Stimulated activated CD4-positive, alpha-beta T cell treated with anti-CD3 and anti-CD28 coated beads, Interleukin-4, amount 100 ng/mL, for 24 hours (primary cell): ENCODE measurements around the gene NLRP9.

Source experiments
- DNase-seq: peaks from one replicate; pipeline ENCODE4 v3.0.0-alpha.2; 2020

The NLRP9 gene

DNA sequence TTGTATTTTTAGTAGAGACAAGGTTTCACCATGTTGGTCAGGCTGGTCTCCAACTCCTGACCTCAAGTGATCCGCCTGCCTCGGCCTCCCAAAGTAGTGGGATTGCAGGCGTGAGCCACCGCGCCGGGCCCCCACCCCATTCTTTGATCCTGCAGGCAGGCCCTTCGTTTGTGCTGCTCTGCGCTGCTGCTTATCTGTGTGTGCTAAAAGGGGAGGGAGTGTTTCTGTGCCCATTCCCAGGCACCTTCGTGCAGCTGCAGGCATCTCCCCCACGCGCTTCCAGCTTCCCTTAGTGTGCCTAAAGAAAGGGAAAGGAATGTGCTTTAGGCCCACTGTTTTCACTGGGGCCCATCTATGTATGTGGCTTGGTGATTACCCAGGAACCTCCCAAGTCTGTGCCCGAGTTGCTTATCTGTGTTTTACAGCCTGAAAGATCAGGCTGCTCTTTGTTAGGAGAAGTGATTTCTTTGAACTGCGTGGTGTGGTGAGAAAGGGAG is 36.0 kb downstream of the NLRP9 start:
- no peak for DNase-seq

DNA sequence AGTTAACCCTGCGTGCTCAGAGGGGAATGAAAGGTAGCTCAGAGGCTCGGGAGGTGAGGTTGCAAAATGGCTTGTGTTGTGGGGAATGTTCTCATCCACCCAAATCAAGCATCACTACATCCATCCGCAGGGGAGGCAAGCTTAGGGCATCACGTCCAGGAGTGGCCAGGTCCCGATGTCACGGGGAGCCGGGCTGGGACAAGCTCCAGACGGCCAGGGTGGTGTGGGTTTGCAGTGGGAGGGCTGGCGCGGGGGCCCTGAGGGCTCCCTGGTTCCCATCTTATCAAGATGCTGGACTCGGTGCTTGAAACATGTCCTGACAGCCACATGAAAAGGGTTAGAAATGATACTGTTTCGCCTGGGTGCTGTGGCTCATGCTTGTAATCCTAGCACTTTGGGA is 37.4 kb downstream of the NLRP9 start:
- no peak for DNase-seq

DNA sequence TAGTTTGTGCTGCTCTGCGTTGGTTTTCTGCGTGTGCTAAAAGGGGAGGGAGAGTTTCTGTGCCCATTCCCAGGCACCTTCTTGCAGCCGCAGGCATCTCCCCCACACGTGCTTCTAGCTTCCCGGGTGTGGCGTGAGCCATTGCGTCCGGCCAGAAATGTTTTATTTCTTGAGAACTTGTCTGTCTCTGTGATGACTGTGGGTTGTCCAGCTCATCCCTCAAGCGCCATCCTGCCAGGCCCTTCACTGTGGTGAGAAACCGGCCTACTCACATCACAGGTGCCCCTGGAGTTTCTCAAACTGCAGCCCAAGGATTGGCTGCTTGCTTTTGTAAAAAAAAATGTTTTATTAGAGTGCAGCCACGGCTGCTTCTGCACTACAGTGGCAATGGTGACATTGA is 39.0 kb downstream of the NLRP9 start:
- DNase-seq: no peak

DNA sequence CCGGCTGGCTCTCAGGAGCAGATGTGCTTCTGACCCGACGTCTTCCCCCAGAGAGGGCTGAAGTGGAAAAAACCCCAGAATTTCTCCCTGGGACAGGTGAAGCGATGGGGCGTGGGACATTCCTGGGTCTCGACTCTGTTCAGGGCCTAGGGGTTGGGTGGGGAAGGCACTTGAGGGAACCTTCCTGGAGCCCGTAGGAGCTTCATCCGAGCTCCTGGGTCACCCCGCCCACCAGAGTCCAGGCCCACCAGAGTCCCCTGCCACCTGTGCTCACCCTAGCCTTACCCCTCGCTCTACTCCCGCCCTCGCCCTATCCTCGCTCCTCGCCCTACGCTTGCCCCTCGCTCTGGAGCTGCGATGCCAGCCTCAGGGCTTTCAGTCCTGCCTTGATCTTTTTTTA is 39.9 kb downstream of the NLRP9 start:
- DNase-seq: no peak

DNA sequence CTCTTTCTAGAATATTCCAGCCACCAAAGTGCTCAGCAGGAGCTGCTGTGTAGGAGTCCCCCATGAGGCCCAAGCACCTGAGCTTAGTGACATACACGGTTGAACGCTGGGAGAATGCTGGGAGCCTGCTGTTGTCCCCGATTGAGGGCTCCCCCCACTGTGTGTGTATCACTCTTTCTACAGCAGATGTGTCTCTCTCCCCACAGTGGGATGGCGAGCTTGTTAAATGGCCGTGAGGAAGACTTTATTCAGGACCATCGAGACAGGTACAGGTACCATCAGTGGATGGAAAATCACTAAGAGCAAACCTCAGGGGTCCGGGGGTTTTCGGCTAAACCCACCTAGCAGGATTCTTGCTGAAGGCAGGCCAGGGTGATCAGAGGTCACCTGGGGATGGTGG is 40.5 kb downstream of the NLRP9 start:
- no peak for DNase-seq

DNA sequence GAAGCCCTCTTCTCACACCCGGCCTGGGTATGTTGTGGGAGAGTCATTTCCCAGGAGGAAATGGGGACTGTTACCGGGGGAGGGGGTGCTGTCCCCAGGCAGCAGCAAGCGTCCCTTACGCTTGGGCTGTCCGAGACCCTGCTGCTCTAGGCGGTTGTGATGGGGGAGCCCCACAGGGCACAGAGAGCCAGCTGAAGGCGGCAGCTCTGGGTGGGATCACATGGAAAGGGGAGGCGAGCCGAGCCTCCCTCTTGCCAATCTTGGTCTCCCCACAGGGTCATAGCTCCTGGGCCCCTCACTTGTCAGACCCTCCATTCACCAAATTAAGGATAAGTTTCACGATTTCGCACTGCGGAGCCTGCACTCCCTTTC is 41.1 kb downstream of the NLRP9 start:
- no peak for DNase-seq

DNA sequence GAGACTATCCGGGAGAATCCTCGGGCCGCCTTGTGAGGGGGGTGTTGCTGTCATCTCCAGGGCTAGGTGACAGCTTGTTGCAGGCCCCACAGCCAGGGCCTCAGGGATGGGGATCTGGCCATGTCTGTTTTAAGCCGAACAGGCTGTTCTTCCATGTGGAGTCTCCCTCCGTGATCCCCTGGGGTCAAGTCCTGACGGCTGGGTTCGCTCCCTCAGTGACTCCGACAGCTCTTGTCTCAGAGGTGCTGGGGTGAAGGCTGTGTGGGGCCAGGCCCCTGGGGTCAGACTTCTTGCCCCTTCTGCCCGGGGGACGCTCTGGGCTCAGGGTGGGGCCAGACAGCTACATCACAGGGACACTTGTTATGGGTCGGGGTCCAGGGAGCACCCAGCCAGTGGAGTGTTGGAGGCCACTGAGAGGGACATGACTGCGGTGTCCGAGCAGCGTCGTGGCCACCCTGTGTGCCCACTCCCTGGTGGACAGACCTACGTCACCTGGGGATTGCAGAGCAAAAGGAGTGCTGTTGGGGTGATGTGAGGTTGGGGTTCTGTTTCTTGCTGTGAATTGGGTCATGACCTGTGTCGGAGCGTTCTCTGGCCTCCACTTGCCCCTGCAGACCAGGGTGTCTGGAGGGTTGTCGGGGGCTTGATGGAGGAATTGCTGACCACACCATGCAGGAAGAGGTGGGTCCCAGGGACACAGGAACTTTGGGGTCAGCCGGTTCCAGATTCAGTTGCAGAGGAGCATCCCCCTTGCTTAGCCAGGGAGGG is 41.7 kb downstream of the NLRP9 start:
- DNase-seq: no peak

DNA sequence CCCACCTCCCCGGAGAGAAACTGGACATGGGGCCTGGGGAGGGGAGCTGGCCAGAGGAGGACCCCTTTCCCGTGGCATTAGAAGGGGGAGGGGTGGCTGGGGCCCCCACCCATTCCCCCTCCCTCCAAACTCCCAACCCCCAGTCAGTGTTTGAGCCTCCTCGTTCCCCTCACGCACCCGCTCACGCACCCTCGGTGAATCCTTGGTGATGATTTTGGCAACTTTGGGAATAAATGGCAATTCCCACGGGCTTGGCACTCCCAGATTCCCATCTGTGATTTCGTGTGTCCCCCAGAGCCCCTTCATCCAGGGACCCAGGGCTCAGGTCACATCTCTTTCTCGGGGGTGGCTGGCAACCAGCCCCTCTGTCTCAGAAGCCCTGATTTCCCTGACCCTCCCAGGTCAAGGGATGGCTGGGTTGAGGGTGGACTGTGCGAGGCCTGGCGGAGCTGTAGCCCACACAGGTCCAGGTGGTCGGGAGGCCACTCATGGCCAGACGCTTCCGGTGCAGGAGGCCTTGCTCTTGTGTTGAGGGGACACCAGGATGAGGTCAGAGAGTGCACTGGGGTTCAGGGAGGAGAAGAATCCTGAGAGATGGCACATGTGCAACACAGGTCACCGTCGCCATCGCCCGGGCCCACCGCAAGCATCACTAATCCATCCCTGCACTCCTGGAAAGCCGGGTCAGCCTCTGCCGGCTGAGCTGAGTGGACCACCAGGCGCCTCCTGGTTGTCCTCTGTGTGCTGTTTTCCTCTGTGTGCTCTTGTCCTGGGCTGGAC is 42.5 kb downstream of the NLRP9 start:
- DNase-seq: no peak

DNA sequence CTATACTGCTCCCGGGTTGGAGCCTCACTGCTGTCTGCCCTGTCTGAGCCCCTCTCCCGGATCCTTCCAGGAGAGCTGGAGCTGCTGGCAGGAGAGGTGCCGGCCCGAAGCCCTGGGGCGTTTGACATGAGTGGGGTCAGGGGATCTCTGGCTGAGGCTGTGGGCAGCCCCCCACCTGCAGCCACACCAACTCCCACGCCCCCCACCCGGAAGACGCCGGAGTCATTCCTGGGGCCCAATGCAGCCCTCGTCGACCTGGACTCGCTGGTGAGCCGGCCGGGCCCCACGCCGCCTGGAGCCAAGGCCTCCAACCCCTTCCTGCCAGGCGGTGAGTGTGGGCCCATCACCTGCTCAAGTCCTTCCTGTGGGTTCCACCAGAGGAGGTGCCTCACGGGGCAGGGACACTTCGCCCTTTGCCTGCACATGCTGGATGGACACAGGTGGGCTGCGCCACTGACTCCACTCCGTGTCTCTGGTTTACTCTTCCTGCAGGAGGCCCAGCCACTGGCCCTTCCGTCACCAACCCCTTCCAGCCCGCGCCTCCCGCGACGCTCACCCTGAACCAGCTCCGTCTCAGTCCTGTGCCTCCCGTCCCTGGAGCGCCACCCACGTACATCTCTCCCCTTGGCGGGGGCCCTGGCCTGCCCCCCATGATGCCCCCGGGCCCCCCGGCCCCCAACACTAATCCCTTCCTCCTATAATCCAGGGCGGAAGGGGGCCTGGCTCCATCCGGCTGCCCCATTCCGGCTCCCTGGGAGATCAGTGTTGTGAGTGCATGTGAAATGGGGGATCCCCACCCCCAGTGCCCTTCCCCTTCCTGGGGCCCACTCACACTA is 43.3 kb downstream of the NLRP9 start:
- no peak for DNase-seq

DNA sequence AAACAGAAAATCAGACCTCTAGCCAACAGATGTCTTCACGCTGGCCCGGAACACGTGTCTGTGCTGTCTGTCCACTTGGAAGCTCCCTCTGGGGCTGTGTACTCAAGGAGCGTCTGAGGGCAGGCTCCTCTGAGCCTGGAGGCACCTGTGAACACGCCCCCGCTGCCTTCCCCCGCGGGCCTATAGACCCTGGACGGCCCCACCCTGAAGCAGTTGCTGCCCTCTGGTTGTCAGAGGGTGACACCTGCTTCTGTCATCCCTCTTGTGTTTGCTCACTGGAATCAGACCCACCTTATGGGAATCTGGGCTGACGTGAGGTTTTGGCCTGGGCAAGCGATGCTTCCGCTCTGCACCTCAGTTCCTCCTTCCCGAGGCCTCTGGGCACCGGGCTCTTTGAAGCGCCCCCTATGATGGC is 44.0 kb downstream of the NLRP9 start:
- no peak for DNase-seq

DNA sequence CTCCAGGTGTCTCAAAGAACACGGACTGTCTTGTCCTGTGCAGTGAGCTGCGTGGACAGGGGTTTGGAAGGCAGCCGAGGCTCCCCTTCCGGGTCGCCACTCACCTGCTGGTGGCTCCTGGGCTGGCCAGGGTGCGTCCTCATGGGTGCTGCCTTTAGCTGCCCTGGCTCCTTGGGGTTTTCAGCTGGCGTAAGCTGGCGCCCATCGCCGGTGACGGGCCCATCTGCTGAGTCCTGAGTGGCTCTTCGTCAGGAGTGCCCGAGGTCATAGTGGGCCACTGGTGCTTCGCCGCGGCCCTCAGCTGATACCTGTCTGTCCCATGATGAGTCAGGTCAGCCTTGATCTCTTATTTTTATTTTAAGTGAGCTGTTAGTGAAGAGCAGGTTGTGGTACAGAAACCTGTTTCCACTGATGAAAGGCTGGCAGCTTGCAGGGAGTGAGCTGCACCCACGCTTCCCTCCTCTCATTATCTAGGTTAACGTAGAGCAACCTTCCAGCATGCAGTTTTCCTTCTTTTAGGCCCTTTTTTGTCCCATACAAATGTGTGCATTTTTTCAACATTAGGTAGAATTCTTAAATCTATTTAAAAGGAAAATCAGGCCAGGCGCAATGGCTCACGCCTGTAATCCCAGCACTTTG is 44.7 kb downstream of the NLRP9 start:
- DNase-seq: no peak

DNA sequence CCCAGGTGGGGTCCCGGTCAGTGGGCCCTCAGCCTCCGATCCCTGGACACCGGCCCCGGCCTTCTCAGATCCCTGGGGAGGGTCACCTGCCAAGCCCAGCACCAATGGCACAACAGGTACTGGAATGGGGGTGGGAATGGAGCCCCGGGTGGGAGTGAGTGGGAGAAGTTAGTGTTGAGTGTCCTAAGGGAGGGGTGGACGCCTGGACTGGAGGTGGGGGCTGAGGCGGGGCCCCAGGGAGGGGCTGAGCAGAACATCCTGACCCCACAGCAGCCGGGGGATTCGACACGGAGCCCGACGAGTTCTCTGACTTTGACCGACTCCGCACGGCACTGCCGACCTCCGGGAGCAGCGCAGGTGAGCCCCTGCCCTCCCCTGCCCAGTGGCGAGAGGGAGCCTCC is 45.5 kb downstream of the NLRP9 start:
- DNase-seq: no peak

DNA sequence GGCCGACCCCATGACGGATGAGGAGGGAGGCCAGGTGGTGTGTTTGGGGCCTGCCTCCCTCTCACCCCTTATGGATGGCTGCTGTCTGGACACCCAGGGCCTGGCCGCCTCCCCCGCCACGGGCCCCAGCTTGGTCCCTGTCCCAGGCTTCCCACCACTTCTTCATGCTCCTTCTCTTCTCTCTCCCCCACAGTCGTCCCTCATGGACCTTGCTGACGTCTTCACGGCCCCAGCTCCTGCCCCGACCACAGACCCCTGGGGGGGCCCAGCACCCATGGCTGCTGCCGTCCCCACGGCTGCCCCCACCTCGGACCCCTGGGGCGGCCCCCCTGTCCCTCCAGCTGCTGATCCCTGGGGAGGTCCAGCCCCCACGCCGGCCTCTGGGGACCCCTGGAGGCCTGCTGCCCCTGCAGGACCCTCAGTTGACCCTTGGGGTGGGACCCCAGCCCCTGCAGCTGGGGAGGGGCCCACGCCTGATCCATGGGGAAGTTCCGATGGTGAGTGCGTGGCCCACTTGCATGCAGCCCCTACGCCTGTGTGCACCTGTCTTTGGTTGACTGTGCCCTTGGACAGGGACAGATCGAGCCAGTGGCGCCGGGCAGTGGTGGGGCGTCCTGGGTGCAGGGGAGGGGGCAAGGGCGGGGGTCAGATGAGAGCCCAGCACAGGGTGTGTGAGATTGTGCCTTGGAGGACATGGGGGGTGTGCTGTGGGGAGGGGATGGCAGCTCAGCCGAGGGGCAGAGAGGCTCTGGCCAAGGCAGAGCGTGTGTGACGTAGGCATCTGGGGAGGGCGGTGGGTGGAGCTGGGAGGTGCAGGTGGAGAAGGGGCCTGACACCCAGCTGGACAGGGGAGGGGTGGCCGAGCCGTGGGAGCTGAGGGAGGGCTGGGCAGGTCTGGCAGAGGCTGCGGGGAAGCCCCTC is 46.4 kb downstream of the NLRP9 start:
- no peak for DNase-seq

DNA sequence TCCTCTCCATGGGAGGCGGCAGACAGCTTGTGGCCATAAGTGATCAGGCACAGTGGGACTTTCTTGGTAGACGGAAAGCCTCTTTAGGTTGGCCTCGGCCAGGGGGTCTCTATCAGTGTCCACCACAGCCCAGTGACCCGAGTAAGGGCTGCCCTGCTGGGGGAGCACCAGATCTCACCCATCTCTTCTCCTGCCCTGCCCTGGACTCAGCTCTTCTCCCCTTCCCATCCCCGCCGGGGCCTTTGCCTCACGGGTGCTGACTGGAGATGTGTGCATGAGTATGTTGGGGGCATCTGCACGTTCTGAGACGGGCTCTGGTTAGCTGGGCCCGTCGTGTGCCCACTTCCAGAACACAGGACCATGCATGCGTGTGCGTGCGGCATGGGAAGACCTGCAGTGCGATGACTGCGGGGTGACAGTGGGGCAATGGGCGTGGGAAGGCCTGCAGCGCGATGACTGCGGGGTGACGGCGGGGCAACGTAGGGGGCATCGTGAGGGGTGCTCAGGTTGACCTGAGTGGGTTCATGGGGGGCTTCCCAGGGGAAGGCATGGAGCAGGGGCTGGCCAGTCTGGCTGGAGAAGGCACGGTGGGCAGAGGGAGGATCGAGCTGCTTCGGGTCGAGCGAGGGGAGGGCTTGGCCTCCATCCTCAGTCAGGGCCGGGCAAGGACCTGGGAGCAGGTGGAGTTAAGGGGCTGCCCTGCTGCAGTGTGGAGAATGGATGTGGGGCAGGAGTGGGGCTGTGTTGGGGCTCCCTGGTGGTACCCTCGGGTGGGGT is 47.2 kb downstream of the NLRP9 start:
- no peak for DNase-seq

DNA sequence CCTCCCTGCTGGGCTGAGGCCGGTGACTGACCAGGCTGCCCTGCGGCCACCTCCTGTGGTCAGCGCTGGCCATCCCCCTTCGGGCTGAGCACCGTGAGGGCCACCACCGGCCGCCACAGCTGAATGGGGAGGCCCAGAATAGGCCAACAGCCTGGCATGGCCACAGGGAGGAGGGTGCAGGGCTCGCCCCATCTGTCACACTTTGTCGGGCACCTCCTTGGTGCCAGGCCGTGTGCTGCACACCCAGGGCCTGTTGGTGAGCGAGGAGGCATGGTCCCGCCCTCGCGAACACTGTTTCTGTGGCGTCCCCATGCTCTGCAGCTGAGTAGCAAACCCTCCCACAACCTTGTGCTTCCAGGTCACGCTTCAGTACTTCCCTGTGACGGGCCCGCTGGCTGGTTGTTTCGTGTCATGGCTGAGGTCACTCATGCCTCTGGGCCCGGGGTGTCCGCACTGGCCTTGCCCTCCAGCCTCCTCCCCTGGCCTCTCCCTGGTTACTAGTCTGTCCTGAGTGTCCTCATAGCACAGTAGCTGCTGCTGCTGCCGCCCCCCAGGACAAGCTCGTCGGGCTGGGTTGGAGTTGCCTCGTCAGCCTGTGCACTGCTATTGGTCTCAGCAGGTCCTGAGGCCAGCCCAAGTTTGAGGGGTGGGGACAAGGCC is 48.0 kb downstream of the NLRP9 start:
- no peak for DNase-seq

DNA sequence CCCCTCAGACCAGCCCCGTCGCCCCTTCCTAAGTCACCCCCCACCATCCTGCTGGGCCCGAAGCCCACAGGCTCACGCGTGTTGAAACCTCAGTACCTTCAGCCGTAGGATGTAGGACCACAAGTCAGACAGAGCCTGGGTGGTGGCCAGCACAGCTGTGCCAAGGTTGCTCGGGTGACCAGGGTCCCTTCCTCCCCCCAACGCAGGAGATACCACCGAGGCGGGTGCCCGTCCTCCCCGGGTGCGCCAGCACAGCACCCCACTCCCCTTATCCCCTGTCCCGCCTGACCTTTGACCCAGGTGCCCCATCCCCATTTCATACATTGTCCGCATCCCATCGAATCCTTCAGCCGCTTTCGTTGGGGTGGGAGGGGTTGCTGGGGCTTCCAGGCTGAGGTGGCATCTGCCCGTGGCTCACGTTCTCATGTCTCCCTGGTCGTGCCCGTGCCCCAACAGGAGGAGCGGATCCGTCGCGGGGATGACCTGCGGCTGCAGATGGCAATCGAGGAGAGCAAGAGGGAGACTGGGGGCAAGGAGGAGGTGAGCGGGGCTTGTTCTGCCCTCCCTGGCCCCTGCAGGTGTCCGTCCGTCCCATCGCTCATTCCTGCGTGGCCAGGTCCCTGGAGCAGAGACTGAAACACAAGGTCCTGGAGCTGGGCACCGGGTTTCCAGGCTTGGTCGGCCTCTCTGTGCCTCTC is 48.6 kb downstream of the NLRP9 start:
- no peak for DNase-seq

DNA sequence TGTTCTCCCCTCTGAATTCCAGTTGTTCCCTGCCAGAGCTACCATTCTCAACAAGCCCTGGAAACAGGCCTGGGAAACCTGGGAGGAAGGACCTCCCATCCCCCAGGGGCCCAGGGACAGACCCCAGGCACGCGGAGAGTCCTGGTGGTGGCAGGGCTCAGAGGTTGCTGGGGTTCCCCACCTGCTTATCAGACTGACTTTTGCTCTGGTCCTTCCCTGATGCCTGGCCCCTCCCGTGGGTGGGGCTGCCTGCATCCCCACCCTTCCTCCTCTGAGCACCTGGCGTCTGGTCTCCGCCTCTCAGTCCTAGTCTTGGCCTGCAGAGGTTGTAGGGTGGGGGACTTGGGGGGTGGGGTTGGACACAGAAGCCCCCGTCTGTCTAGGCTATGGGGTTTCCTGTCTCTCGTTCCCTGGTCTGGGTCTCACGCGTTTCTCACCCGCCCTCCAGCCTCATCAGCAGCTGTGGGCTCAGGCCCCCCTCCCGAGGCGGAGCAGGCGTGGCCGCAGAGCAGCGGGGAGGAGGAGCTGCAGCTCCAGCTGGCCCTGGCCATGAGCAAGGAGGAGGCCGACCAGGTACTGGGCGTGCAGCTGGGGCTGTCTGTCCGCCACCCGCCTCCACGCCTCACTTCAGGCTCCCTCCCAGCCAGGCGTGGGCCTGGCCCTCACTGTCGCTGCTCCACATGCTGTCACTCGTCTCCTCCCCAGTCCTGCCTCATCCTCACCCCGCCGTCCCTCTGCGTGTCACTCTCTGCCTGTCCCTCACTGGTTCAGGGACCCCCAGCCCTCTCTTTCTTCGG is 49.6 kb downstream of the NLRP9 start:
- DNase-seq: no peak

DNA sequence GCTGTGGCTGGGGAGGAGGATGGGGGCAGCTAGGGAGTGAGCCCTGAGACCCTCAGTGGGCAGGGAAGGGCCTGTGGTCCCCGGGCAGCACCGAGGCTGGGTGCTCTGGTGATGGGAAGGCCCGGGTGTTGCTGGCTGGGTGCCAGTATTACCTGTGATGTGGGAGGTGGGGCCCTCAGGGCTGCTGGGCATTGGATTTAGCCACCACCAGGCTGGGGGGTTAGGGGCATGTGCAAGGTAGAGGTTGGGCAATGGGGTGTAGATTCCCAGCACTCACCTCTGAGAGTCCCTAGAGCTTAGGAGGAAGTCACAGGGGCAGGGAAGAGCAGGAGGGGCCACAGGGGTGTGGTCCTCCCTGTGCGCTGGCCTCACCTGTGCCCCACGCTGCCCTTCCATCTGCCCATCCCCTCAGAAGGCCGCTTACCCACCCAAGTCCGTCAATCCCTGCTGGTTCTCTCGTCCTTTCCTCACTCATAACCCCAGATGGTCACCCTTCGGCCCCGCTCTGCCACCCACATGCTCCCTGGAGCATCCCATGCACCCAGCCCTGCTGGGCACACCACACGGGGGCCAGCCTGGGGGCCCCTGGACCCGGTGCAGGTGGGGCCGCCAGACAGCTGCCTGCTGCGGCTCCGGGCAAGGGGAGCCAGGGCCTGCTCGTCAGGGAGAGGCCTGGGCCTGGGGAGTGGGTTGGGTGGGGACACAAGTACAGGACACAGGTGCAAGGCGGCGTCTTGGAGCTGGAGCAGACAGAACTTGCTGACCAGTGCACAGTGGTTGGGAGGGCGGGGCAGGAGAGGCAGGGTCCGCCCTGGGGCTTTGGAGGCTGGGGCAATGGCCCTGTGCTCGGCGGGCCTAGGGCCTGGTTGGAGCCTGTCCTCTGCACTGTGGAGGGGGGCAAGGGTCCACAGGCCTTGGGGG is 50.7 kb downstream of the NLRP9 start:
- no peak for DNase-seq
